CD1c-positive myeloid dendritic cell (primary cell): ENCODE data around the gene TMEM184B.
"Not testable (repeated sequence)": the region's sequence is repeated elsewhere in the genome, so short reads cannot be mapped to it uniquely, and the experiment has no call there.

Source experiments
- DNase-seq: peaks from one replicate; pipeline ENCODE4 v3.0.0-alpha.2; 2016; ENCODE audit errors: extremely low spot score

TMEM184B gene

DNA sequence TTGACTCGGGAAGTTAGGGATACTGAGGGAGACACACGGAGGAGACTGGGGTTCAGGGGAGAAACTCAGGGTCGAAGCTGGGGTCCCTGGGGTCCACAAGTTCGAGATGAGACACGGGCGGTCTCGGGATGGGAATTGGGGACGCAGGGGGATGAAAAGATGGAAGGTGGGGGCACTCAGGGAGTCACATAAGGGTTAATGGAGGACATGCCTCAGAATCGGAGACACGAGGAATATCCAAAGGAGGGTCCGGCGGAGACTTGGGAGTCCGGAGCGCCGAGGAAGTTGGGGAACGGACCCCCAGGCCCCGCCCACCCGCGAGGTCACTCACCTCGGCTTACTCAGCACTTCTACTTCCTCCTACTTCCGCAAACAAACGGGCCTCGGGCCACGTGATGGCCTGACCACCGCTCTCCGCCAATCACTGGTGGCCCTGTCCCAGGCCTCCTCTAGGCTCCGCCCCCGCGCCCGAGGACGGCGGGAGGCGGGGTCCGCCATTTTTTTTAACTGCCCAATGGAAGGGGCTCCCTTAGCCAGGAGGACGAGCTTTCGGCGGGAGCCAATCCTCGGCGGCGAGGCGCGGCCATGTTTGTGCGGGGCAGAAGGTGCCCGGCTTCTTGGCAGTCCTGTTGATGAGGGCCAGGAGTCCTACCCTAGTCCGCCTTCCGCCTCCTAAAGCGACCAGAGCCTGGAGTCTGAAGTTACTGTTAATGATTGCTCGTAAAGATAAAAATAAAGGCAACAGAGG lies 91.2 kb downstream of the TMEM184B start, which contains the start of gene PLA2G6:
Gene PLA2G6 (minus strand): TSS at position 378 of the 748 bp plus-strand sequence. CDS start 12,404 bp downstream, outside the sequence.
- peak; percentile 99 for DNase-seq

GRCh38 chr22:38180841-38181452 lies 91.9 kb downstream of the TMEM184B start:
- peak; percentile 77 for DNase-seq

DNA sequence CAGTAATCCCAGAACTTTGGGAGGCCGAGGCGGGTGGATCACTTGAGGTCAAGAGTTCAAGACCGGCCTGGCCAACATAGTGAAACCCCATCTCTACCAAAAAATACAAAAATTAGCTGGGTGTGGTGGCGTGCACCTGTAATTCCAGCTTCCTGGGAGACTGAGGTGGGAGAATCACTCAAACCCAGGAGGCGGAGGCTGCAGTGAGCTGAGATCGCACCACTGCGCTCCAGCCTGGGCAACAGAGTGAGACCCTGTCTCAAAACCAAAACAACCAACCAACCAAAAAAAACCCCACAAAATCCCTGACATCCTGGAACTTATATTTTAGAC lies 94.2 kb downstream of the TMEM184B start:
- DNase-seq: not testable (repeated sequence)

GRCh38 chr22:38177926-38178604 lies 94.7 kb downstream of the TMEM184B start:
- DNase-seq: no peak

GRCh38 chr22:38177571-38177925 lies 95.3 kb downstream of the TMEM184B start:
- not testable (repeated sequence) for DNase-seq

- DNase-seq: no peak
These were observed 95.8 kb downstream of the TMEM184B start for GRCh38 chr22:38177044-38177443.

GRCh38 chr22:38176170-38176741 lies 96.6 kb downstream of the TMEM184B start:
- DNase-seq: peak; percentile 93

GRCh38 chr22:38175206-38176118 lies 97.3 kb downstream of the TMEM184B start:
- DNase-seq: no peak

GRCh38 chr22:38174626-38175025 lies 98.2 kb downstream of the TMEM184B start:
- no peak for DNase-seq

DNA sequence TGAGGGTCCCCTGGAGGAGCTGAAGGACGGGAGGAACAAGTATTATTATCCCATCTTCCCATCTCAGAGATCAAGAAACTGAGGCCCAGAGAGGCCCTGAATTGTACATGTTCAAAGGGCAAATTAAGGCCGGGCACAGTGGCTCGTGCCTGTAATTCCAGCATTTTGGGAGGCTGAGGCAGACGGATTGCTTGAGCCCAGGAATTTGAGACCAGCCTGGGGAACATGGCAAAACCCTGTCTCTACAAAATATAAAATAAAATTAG lies 99.2 kb downstream of the TMEM184B start:
- no peak for DNase-seq

GRCh38 chr22:38172832-38173640 lies 99.8 kb downstream of the TMEM184B start:
- peak; percentile 59 for DNase-seq

DNA sequence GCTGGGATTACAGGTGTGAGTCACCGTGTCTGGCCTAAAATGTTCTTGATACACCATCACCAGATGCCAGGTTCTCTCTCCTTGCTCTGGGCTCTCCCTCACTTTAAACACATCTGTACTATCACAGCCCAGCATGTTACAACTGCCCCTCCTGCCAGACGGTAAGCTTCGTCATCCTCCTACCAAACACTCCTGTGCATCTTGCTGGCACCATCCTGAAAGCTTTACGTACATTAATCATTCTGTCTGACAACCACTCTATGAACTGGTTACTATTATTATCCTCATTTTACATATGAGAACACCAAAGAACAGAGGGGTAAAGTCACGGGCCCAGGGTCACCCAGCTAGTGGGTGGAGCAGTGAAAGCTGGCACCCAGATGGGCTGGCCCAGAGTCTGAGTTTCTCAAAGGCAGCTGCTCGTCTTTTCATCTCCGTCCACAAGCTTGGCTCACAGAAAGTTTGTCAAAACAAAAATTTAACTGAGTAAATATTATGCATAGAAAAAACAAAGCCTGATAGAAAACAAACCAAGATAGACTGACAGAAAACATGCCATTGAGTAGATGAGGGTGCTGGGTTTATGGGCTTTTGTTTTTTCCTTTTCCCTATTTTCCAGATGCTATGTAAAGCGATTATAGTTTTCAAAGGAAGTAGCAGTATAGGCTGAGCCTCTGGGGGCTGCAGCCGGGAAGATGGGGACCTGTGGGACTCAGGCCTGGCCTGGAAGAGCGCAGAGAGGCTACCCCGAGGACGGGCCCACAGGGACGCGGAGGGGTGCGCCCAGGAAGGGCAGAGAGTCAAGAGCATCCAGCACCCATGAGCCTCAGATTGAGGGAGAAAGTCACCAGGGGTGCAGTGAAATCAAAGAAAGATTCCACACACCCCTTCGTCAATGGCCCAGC lies 100.6 kb downstream of the TMEM184B start:
- DNase-seq: no peak

GRCh38 chr22:38170469-38170868 lies 102.3 kb downstream of the TMEM184B start:
- DNase-seq: no peak
